ENCODE results near the gene SLC16A5.

- TF ChIP-seq BHLHE40 (IDR thresholded peaks at IDR 0.05; ENCODE audit: borderline replicate concordance) (no peak), ZNF384 (IDR thresholded peaks at IDR 0.05) (no peak), L3MBTL2 (conservative IDR thresholded peaks at IDR 0.05) (no peak), FOXK2 (IDR thresholded peaks at IDR 0.05) (no peak), FOXA1 (IDR thresholded peaks at IDR 0.05) (no peak), SP1 (IDR thresholded peaks at IDR 0.05) (no peak), ARNT (IDR thresholded peaks at IDR 0.05) (no peak), TARDBP (IDR thresholded peaks at IDR 0.05) (no peak)
Observed at GRCh38 chr17:75064867-75065561, 22.7 kb upstream of the SLC16A5 start.

Measured in HEK293T (cell line).